Ecto neural progenitor cell (in vitro differentiated cells): ENCODE measurements around the gene MRPS34.
A peak's percentile ranks its signal among the peaks of the same experiment; 100 is the strongest.

Source experiments
- DNase-seq: peaks from one replicate; pipeline ENCODE4 v3.0.0-alpha.2; 2018; ENCODE audit warnings: low spot score

MRPS34 gene

GRCh38 chr16:1794221-1794871 is 21.4 kb upstream of the MRPS34 start:
- DNase-seq = peak; percentile 48

- peak; percentile 40 for DNase-seq
These were observed 20.8 kb upstream of the MRPS34 start, which contains the start of gene IGFALS for GRCh38 chr16:1793578-1794220. Gene IGFALS, minus strand, starts transcription at chr16:1793705. Its CDS starts 53 bp downstream, at chr16:1793652.

GRCh38 chr16:1792836-1793577 is 20.1 kb upstream of the MRPS34 start:
- DNase-seq = no peak

GRCh38 chr16:1791943-1792812 is 19.2 kb upstream of the MRPS34 start:
- no peak for DNase-seq

- DNase-seq = no peak
These were observed 18.5 kb upstream of the MRPS34 start for GRCh38 chr16:1791256-1791942.

GRCh38 chr16:1790611-1791255 is 17.8 kb upstream of the MRPS34 start:
- no peak for DNase-seq

- DNase-seq = no peak
These were observed 17.3 kb upstream of the MRPS34 start for GRCh38 chr16:1790261-1790610.

- peak; percentile 27 for DNase-seq
These were observed 16.7 kb upstream of the MRPS34 start for GRCh38 chr16:1789643-1790045.

- no peak for DNase-seq
These were observed 15.8 kb upstream of the MRPS34 start for GRCh38 chr16:1788708-1789100.

- DNase-seq = no peak
These were observed 15.3 kb upstream of the MRPS34 start for GRCh38 chr16:1788095-1788707.

- no peak for DNase-seq
These were observed 14.6 kb upstream of the MRPS34 start for GRCh38 chr16:1787322-1788094.

- DNase-seq = no peak
These were observed 14.1 kb upstream of the MRPS34 start for GRCh38 chr16:1787056-1787321.

- no peak for DNase-seq
These were observed 13.5 kb upstream of the MRPS34 start for GRCh38 chr16:1786242-1787055.

- DNase-seq = no peak
These were observed 12.9 kb upstream of the MRPS34 start for GRCh38 chr16:1785846-1786170.

- DNase-seq = no peak
These were observed 12.3 kb upstream of the MRPS34 start for GRCh38 chr16:1784977-1785845.

GRCh38 chr16:1782408-1783264 is 9.7 kb upstream of the MRPS34 start, which contains the start of the genes NUBP2 and SPSB3:
Gene NUBP2, plus strand, starts transcription at chr16:1782960. Its CDS starts 61 bp downstream, at chr16:1783021.
Gene SPSB3, minus strand, starts transcription at chr16:1782571. Its CDS starts 1,088 bp downstream, at chr16:1781483.
- peak; percentile 100 for DNase-seq

GRCh38 chr16:1781758-1782407 is 8.9 kb upstream of the MRPS34 start:
- DNase-seq = no peak
